GM12878 (cell line): ENCODE measurements around the gene NRP2. TPM values are rescaled to one million over a fixed set of nuclear protein-coding genes. Genes with fewer than 3 reads are reported as not detected.

ENCODE experiments used
- ATAC-seq: fragments of 200-7000 bp; cut with Tn5 transposase; 3 replicates; pipeline ENCODE4 v1.9.1; 2020; ENCODE audit warnings: mild to moderate bottlenecking, moderate library complexity
- BruUV-seq: library from RNA; stranded (reverse); fragments of 400-500 nt; replicated peaks from 2 replicates; lab custom pipeline; 2021; lab: Mats Ljungman, UMichigan
- CTCF ChIA-PET: fragments of 300-600 bp; sonication (Branson Sonifier 250); formaldehyde crosslinking; extraction: SDS; loops from one replicate; lab custom pipeline; 2021; ENCODE audit warnings: inconsistent platforms; lab: Yijun Ruan, JAX
- POLR2A ChIA-PET: fragments of 350-600 bp; formaldehyde crosslinking; extraction: SDS; loops from one replicate; lab custom pipeline; 2021; ENCODE audit warnings: inconsistent platforms; lab: Charles Lee
- RAD21 ChIA-PET: fragments of 300-600 bp; sonication (Branson Sonifier 250); formaldehyde crosslinking; loops from one replicate; lab custom pipeline; 2023; ENCODE audit warnings: antibody characterized with exemption; ENCODE audit not compliant: unreplicated experiment; lab: Charles Lee
- SMC1A ChIA-PET: fragments of 300-600 bp; sonication (Branson Sonifier 250); formaldehyde crosslinking; loops from one replicate; lab custom pipeline; 2023; ENCODE audit not compliant: unreplicated experiment, uncharacterized antibody; lab: Charles Lee
- DNase-seq: peaks from one replicate; pipeline ENCODE4 v3.0.0-alpha.2; 2011; ENCODE audit warnings: low read depth, low spot score
- FAIRE-seq: peaks from 3 replicates; lab custom pipeline; 2011; peaks lifted over from hg19 to GRCh38; lab: Jason Lieb, UNC
- H2AFZ ChIP-seq: 2 replicates; pipeline ENCODE4 v1.6.0; 2011; ENCODE audit warnings: low read depth, low read length, control low read depth; ENCODE audit not compliant: control insufficient read depth
- H3K27ac ChIP-seq: 2 replicates; pipeline ENCODE4 v1.5.1; 2011; ENCODE audit warnings: control low read depth; ENCODE audit not compliant: control insufficient read depth, insufficient read depth
- H3K27me3 ChIP-seq, 2 experiments: replicated peaks in 1 of 2; 2 replicates each; pipeline versions ENCODE4 v1.6.0 to v1.6.1; 2011; ENCODE audit warnings: low read length in 1 of 2; ENCODE audit not compliant: control insufficient read depth in 2 of 2, insufficient read depth in 2 of 2
- H3K36me3 ChIP-seq, 2 experiments: 2 replicates each; pipeline ENCODE4 v1.5.1; 2011; ENCODE audit warnings: low read length in 1 of 2; ENCODE audit not compliant: control insufficient read depth in 2 of 2, insufficient read depth in 2 of 2
- H3K4me1 ChIP-seq: 2 replicates; pipeline ENCODE4 v1.6.1; 2011; ENCODE audit warnings: mild to moderate bottlenecking, low read length, moderate library complexity, mixed read lengths; ENCODE audit not compliant: control insufficient read depth, insufficient read depth
- H3K4me2 ChIP-seq: 2 replicates; pipeline ENCODE4 v1.6.0; 2011; ENCODE audit warnings: control low read depth; ENCODE audit not compliant: control insufficient read depth, insufficient read depth
- H3K4me3 ChIP-seq: fragments of 200-600 bp; sonication (generic); 2 replicates; pipeline ENCODE4 v1.5.1; 2016
- H3K79me2 ChIP-seq: 2 replicates; pipeline ENCODE4 v1.6.0; 2011; ENCODE audit warnings: low read length; ENCODE audit not compliant: control insufficient read depth, insufficient read depth
- H3K9ac ChIP-seq: 2 replicates; pipeline ENCODE4 v1.8.0; 2011; ENCODE audit warnings: low read length, control low read depth, mixed read lengths; ENCODE audit not compliant: control insufficient read depth, insufficient read depth
- H3K9me3 ChIP-seq: replicated peaks from 3 replicates; pipeline ENCODE4 v1.5.1; 2011; ENCODE audit warnings: mild to moderate bottlenecking, low read length; ENCODE audit not compliant: control insufficient read depth, insufficient read depth
- H4K20me1 ChIP-seq: 2 replicates; pipeline ENCODE4 v1.6.0; 2011; ENCODE audit not compliant: control insufficient read depth, insufficient read depth
- ASH2L ChIP-seq: fragments of 300-600, 200-600 bp; sonication (generic); IDR thresholded peaks from 2 replicates; pipeline ENCODE4 v1.6.1; 2017; ENCODE audit warnings: low read depth, mild to moderate bottlenecking, borderline replicate concordance
- BCL11A ChIP-seq: IDR thresholded peaks from 2 replicates; pipeline ENCODE4 v1.6.1; 2011; ENCODE audit warnings: low read depth, low read length
- CHD4 ChIP-seq: fragments of 200-600 bp; sonication (generic); IDR thresholded peaks from 2 replicates; pipeline ENCODE4 v1.6.1; 2016; ENCODE audit warnings: mild to moderate bottlenecking
- EP300 ChIP-seq, 2 experiments: fragments of 150-350 bp in 1 of 2; IDR thresholded peaks; 2 replicates each; pipeline ENCODE4 v1.6.1; 2011 to 2012; ENCODE audit warnings: low read depth in 2 of 2, low read length in 2 of 2, borderline replicate concordance in 1 of 2, improper control_type of control experiment in 1 of 2, inconsistent platforms in 1 of 2; ENCODE audit not compliant: control insufficient read depth in 1 of 2
- HDAC6 ChIP-seq: fragments of 200-600 bp; sonication (generic); IDR thresholded peaks from one replicate; pipeline ENCODE4 v1.8.0; 2017; ENCODE audit warnings: antibody characterized with exemption; ENCODE audit not compliant: unreplicated experiment
- MYC ChIP-seq: IDR thresholded peaks from 2 replicates; pipeline ENCODE4 v1.6.1; 2011; ENCODE audit warnings: mild to moderate bottlenecking, low read length, moderate library complexity, inconsistent platforms; ENCODE audit not compliant: insufficient read depth, insufficient replicate concordance, insufficient read length, severe bottlenecking
- NBN ChIP-seq: fragments of 450-650 bp; IDR thresholded peaks from 2 replicates; pipeline ENCODE4 v1.6.1; 2016
- TCF12 ChIP-seq: IDR thresholded peaks from 2 replicates; pipeline ENCODE4 v1.6.1; 2011; ENCODE audit warnings: low read depth, mild to moderate bottlenecking, low read length
- ZNF622 ChIP-seq: fragments of 450-650 bp; IDR thresholded peaks from 2 replicates; pipeline ENCODE4 v1.6.1; 2017; ENCODE audit warnings: mild to moderate bottlenecking, inconsistent platforms
- WGBS: methylation state at CpG from one replicate; pipeline ENCODE4 v1.1.6; 2016; ENCODE audit warnings: low lambda C conversion rate; ENCODE audit not compliant: insufficient replicate concordance, insufficient coverage; ENCODE audit errors: missing lambda C conversion rate; 5-methylcytosine and 5-hydroxymethylcytosine counted together
- in situ Hi-C: fragments of 300-500 bp; cut with MboI; formaldehyde crosslinking; loops from 9 replicates; pipeline ENCODE4 v1.14.3; 2018; ENCODE audit warnings: mixed read lengths
- intact Hi-C: fragments of 100-400 bp; cut with micrococcal nuclease; formaldehyde crosslinking; loops from one replicate; pipeline ENCODE4 v1.14.2; 2022; ENCODE audit not compliant: unreplicated experiment
- polyA plus RNA-seq, 11 experiments: library from polyadenylated mRNA; depleted of rRNA in 4 of 11; unstranded in 6 of 11; stranded (reverse) in 5 of 11; fragments of >200 nt; fragmentation: Nextera tagmentation in 4 of 11; fragmentation: Illumina TruSeq in 1 of 11; extraction: Ambion mirVana in 4 of 11; extraction: Trizol in 1 of 11; gene quantifications; 1 replicate in 1 of 11; 2 replicates in 10 of 11; pipeline versions ENCODE4 v1.2.1 to v1.2.3, GENCODE V29; 2011 to 2016; ENCODE audit warnings: inconsistent platforms in 2 of 11, missing spikeins in 2 of 11, low read depth in 1 of 11
- total RNA-seq, 4 experiments: library from RNA; depleted of rRNA in 3 of 4; stranded (reverse); fragments of >200 nt in 3 of 4; fragmentation: Illumina TruSeq in 1 of 4; extraction: Trizol in 1 of 4; gene quantifications; 2 replicates each; pipeline versions ENCODE4 v1.2.1 to v1.2.3, GENCODE V29; 2013 to 2021
- TF ChIP-seq, protein P1 (sequence below): fragments of 450-650 bp; IDR thresholded peaks from 2 replicates; pipeline ENCODE4 v1.6.1; 2017; ENCODE audit warnings: antibody characterized with exemption, mild to moderate bottlenecking, moderate library complexity

Gene NRP2
- total and polyA plus RNA-seq, 10 of the 15 experiments (the other 5 are each of a cell fraction or from before 2014, with no cell fraction given): 0.06 to 1.2 (median 0.46) TPM

DNA sequence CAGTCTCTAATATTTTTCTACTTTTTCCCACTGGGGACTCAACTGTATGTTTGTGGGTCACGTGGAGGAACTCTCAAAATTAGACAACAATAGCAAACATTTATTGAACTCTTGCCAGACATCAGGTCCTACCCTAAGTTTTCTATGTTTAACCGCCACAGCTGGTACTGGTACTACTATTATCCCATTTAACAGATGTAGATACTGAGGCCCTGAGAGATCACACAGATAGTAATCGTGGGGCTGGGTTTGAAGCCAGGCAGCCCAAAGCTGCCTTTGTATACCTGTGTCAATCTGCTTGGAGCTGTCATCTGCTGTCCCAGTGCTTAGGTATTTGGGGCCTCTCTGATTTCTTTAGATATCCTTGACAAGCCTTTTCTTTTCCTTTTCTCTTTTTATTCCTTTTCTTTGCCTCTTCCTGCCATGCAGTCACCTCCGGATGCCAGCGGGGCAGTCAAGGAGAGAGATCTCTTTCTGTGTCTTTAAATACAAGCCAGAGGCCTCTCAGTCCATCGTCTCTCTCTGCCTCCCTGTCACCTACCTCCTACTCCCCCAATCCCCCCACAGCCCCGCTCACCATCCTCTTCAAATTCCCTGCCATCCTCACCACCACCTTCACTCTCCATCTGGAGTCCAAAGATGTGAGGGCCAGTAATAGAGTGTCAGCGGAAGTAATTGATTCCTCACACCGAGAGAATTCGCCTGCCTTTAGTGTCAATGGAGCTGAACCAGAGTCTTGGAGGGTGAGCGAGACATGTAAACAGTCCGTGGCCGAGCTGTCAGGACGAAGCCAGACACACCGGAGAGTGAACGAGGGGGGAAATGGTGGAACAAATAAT lies 23.4 kb downstream of the NRP2 start:
- H3K9ac ChIP-seq: no peak overlapping the region
- intact Hi-C loops (no loop called here), in situ Hi-C loops (loop anchor here (25.0 kb wide), 1 partner anchor 1632 kb away; no protein-coding TSS in a partner anchor)
- TF ChIP-seq TCF12 (no peak), ASH2L (no peak)
- RAD21 ChIA-PET: interaction anchor here (1.1 to 1.5 kb wide), 3 partner anchors 15 to 30 kb away, joined by 3 to 14 read pairs (median 7); no protein-coding TSS in a partner anchor
- DNase-seq (no peak), ATAC-seq (no peak), FAIRE-seq (no peak)
- no peak overlapping the region for H3K4me3 ChIP-seq
- WGBS: 98% methylated on average over 16 of the region's 16 CpGs
- no TSS peak for BruUV-seq
- SMC1A ChIA-PET: interaction anchor here (0.6 to 2.9 kb wide), 7 partner anchors 10 to 78 kb away, joined by 3 to 19 read pairs (median 4); no protein-coding TSS in a partner anchor
- POLR2A ChIA-PET: interaction anchor here (1.4 to 2.0 kb wide), 2 partner anchors 9 to 11 kb away, joined by 6 to 7 read pairs; no protein-coding TSS in a partner anchor
- no peak overlapping the region for H3K4me2 ChIP-seq
- no peaks in the 10 kb centered on the region for H4K20me1 ChIP-seq
- peak overlapping the region; percentile 96 for H3K27ac ChIP-seq
- H3K9me3 ChIP-seq: no peaks in the 10 kb centered on the region
- CTCF ChIA-PET: interaction anchor here (0.9 to 1.9 kb wide), 3 partner anchors 16 to 37 kb away, joined by 3 to 13 read pairs (median 3); no protein-coding TSS in a partner anchor
- no peaks in the 10 kb centered on the region for H3K36me3 ChIP-seq
- H2AFZ ChIP-seq: no peak overlapping the region
- no peaks in the 10 kb centered on the region for H3K79me2 ChIP-seq
- H3K4me1 ChIP-seq: peaks cover 47% of the 10 kb centered on the region
- H3K27me3 ChIP-seq: no peaks in the 10 kb centered on the region

DNA sequence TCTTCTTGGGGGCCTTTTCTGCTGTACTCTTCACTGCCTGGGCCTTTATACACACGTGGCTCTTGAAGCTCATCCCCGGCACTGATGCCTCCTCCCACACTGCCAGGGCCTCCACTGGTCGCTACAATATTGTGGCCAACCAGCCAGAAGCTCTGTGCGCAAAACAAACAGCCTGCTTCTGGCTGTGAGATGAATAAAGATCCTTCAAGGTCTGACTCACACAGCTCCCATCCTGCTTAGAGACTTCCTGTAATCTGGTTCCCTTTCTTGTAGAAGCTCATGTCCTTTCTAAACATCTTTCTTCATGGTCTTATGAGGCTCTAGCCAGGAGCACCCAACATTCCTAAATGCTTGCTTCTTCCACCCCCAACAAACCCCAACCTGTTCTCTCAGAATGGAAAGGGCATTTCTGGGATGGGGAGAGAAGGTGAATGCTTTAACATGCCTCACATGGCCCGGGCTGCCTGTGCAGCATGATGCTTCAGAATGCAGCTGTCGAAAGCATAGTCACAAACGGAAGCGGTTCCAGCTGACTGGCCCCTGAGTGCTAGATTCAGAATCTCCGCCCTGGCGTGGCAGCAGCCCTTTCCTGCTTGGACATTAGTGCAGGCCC lies 24.6 kb downstream of the NRP2 start:
- Histone ChIP-seq H3K4me2 (peak overlapping the region; percentile 71), H3K79me2 (no peaks in the 10 kb centered on the region), H3K9ac (peak overlapping the region; percentile 63), H3K4me3 (no peak overlapping the region), H3K27me3 (no peaks in the 10 kb centered on the region), H3K9me3 (no peaks in the 10 kb centered on the region), H3K36me3 (no peaks in the 10 kb centered on the region), H3K27ac (peak overlapping the region; percentile 96), H3K4me1 (peaks cover 37% of the 10 kb centered on the region), H2AFZ (peak overlapping the region; percentile 97), H4K20me1 (no peaks in the 10 kb centered on the region)
- ATAC-seq (peak; percentile 97), DNase-seq (peak; percentile 84), FAIRE-seq (peak; percentile 96)
- BruUV-seq: no TSS peak
- in situ Hi-C loops: loop anchor here (25.0 kb wide), 1 partner anchor 1630 kb away; no protein-coding TSS in a partner anchor
- POLR2A ChIA-PET: interaction anchor here (0.5 to 1.4 kb wide), 4 partner anchors 10 to 380 kb away, joined by 3 to 6 read pairs (median 4); no protein-coding TSS in a partner anchor
- SMC1A ChIA-PET: interaction anchor here (0.9 to 2.9 kb wide), 9 partner anchors 8 to 105 kb away, joined by 3 to 19 read pairs (median 5); no protein-coding TSS in a partner anchor
- intact Hi-C loops: no loop called here
- RAD21 ChIA-PET: interaction anchor here (0.9 to 1.5 kb wide), 5 partner anchors 14 to 52 kb away, joined by 3 to 14 read pairs (median 3); no protein-coding TSS in a partner anchor
- 1% methylated on average over 10 of the region's 10 CpGs for WGBS
- CTCF ChIA-PET: interaction anchor here (0.6 to 1.9 kb wide), 4 partner anchors 11 to 28 kb away, joined by 3 to 13 read pairs (median 4); no protein-coding TSS in a partner anchor
- TF ChIP-seq CHD4: no peak
- TF ChIP-seq, protein P1, sequence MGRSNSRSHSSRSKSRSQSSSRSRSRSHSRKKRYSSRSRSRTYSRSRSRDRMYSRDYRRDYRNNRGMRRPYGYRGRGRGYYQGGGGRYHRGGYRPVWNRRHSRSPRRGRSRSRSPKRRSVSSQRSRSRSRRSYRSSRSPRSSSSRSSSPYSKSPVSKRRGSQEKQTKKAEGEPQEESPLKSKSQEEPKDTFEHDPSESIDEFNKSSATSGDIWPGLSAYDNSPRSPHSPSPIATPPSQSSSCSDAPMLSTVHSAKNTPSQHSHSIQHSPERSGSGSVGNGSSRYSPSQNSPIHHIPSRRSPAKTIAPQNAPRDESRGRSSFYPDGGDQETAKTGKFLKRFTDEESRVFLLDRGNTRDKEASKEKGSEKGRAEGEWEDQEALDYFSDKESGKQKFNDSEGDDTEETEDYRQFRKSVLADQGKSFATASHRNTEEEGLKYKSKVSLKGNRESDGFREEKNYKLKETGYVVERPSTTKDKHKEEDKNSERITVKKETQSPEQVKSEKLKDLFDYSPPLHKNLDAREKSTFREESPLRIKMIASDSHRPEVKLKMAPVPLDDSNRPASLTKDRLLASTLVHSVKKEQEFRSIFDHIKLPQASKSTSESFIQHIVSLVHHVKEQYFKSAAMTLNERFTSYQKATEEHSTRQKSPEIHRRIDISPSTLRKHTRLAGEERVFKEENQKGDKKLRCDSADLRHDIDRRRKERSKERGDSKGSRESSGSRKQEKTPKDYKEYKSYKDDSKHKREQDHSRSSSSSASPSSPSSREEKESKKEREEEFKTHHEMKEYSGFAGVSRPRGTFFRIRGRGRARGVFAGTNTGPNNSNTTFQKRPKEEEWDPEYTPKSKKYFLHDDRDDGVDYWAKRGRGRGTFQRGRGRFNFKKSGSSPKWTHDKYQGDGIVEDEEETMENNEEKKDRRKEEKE: no peak
- TF ChIP-seq NBN: peak; percentile 79
- TF ChIP-seq MYC: peak; percentile 65
- TF ChIP-seq ZNF622: no peak
- no peak for TF ChIP-seq HDAC6
- TF ChIP-seq EP300 (IDR thresholded peaks at IDR 0.05; ENCODE audit: borderline replicate concordance in 1 of 2, control insufficient read depth in 1 of 2, low read depth in 2 of 2, low read length in 2 of 2): peak; percentile 21 to 64; a peak in 1 of 4 replicates
- TF ChIP-seq BCL11A: peak; percentile 41; the same call in 1 of the 2 replicates
